Nephron (organoid): ENCODE data around the gene TEX19.
A peak's percentile ranks its signal among the peaks of the same experiment; 100 is the strongest.

ENCODE experiments used
- H3K27ac Mint-ChIP-seq, 3 experiments: 2 replicates each; pipeline ENCODE4 v1.8.0; 2020; ENCODE audit warnings: mixed read lengths in 3 of 3, mild to moderate bottlenecking in 2 of 3, moderate library complexity in 1 of 3
- H3K27me3 Mint-ChIP-seq: 2 replicates; pipeline ENCODE4 v1.8.0; 2021; ENCODE audit warnings: low read depth, mild to moderate bottlenecking, moderate library complexity, mixed read lengths
- H3K36me3 Mint-ChIP-seq: 2 replicates; pipeline ENCODE4 v1.8.0; 2020; ENCODE audit warnings: low read depth, mixed read lengths
- H3K4me1 Mint-ChIP-seq: 2 replicates; pipeline ENCODE4 v1.8.0; 2020; ENCODE audit warnings: mixed read lengths
- H3K4me3 Mint-ChIP-seq, 3 experiments: 2 replicates each; pipeline ENCODE4 v1.8.0; 2020; ENCODE audit warnings: mild to moderate bottlenecking in 3 of 3, mixed read lengths in 3 of 3, moderate library complexity in 2 of 3
- H3K9me3 Mint-ChIP-seq: 2 replicates; pipeline ENCODE4 v1.8.0; 2020; ENCODE audit warnings: mixed read lengths
- TF ChIP-seq, protein P1 (sequence below), 3 experiments: fragments of 200-600 bp; sonication (generic); IDR thresholded peaks; one replicate each; pipeline ENCODE4 v1.5.0; 2021; ENCODE audit warnings: antibody characterized with exemption in 3 of 3; ENCODE audit not compliant: unreplicated experiment in 3 of 3

Gene TEX19

DNA sequence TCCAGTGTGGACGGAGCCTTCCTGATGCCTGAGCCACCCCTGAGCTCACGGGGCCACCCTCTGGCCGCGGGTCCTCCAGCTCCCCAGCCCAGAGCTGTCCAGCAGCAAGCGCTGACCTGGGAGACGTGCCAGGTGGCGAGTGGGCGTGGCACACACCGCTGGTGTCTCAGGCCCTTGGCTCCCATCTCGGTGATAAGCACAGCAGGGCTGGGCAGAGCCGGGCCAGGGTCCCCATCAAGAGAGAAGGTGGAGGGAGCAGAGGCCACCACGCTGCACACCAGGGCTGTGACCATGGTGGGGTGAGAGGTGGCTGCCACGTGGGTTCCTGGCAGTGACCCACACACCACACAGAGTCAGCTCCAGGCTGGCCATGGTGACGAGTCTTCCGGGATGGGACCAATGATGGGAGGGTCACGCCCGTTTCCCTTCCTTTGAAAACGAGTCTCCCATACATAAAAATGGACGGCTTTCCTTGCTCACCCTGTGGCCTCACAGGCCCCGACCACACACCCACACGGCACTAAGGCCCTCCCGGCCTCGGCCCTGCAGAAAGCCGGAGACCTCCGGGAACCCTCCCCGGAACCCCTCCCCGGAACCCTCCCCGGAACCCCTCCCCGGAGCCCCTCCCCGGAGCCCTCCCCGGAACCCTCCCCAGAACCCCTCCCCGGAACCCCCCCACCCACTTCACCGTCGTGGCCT is 29.3 kb downstream of the TEX19 start:
- Mint-ChIP-seq H3K27me3 (no peaks in the 10 kb centered on the region), H3K36me3 (peaks cover 16% of the 10 kb centered on the region), H3K4me3 (no peak overlapping the region), H3K4me1 (peaks cover 31% of the 10 kb centered on the region), H3K9me3 (no peaks in the 10 kb centered on the region), H3K27ac (no peak overlapping the region)
- TF ChIP-seq, protein P1, sequence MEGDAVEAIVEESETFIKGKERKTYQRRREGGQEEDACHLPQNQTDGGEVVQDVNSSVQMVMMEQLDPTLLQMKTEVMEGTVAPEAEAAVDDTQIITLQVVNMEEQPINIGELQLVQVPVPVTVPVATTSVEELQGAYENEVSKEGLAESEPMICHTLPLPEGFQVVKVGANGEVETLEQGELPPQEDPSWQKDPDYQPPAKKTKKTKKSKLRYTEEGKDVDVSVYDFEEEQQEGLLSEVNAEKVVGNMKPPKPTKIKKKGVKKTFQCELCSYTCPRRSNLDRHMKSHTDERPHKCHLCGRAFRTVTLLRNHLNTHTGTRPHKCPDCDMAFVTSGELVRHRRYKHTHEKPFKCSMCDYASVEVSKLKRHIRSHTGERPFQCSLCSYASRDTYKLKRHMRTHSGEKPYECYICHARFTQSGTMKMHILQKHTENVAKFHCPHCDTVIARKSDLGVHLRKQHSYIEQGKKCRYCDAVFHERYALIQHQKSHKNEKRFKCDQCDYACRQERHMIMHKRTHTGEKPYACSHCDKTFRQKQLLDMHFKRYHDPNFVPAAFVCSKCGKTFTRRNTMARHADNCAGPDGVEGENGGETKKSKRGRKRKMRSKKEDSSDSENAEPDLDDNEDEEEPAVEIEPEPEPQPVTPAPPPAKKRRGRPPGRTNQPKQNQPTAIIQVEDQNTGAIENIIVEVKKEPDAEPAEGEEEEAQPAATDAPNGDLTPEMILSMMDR (IDR thresholded peaks at IDR 0.05; ENCODE audit: unreplicated experiment in 3 of 3) = no peak

DNA sequence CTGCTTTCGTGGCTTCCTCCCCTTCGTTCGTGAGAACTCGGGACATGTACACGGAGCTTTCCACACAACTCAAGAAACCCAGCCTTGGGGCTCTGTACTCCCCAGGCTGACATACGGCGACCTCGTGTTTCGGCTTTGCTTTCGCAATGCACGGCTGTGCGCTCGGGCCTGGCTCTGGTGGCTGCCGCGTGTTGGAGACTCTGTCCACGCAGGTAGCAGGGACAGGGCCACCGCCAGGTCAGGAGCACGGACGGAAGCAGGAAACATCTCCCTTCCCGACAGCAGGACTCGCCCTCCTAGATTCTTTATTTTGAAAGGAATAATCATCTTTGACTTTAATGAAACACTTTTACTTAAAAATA is 29.9 kb downstream of the TEX19 start:
- H3K4me1 Mint-ChIP-seq = peaks cover 26% of the 10 kb centered on the region
- H3K27me3 Mint-ChIP-seq = no peaks in the 10 kb centered on the region
- peaks cover 20% of the 10 kb centered on the region for H3K36me3 Mint-ChIP-seq
- TF ChIP-seq, protein P1 (IDR thresholded peaks at IDR 0.05; ENCODE audit: unreplicated experiment in 3 of 3) = no peak
- H3K27ac Mint-ChIP-seq = peak overlapping the region in 1 of 3 experiments; percentile 26
- H3K9me3 Mint-ChIP-seq = no peaks in the 10 kb centered on the region
- H3K4me3 Mint-ChIP-seq = no peak overlapping the region

DNA sequence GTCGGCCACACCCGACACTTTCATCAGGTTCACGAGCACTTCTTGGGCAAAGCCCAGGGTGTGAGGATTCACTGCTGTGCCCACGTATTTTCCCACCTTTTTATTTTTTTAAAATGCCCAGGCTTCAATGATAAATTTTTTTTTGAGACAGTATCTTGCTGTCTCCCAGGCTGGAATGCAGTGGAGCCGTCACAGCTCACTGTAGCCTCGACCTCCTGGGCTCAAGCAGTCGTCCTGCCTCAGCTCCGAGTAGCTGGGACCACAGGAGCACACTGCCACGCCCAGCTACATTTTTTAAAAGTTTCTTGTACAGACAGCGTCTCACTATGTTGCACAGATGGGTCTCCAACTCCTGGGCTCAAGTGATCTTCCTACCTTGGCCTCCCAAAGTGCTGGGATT is 30.3 kb downstream of the TEX19 start:
- no peaks in the 10 kb centered on the region for H3K27me3 Mint-ChIP-seq
- H3K4me3 Mint-ChIP-seq = no peak overlapping the region
- peak overlapping the region in 1 of 3 experiments; percentile 26 for H3K27ac Mint-ChIP-seq
- peaks cover 25% of the 10 kb centered on the region for H3K4me1 Mint-ChIP-seq
- TF ChIP-seq, protein P1 (IDR thresholded peaks at IDR 0.05; ENCODE audit: unreplicated experiment in 3 of 3) = no peak
- peaks cover 23% of the 10 kb centered on the region for H3K36me3 Mint-ChIP-seq
- no peaks in the 10 kb centered on the region for H3K9me3 Mint-ChIP-seq

DNA sequence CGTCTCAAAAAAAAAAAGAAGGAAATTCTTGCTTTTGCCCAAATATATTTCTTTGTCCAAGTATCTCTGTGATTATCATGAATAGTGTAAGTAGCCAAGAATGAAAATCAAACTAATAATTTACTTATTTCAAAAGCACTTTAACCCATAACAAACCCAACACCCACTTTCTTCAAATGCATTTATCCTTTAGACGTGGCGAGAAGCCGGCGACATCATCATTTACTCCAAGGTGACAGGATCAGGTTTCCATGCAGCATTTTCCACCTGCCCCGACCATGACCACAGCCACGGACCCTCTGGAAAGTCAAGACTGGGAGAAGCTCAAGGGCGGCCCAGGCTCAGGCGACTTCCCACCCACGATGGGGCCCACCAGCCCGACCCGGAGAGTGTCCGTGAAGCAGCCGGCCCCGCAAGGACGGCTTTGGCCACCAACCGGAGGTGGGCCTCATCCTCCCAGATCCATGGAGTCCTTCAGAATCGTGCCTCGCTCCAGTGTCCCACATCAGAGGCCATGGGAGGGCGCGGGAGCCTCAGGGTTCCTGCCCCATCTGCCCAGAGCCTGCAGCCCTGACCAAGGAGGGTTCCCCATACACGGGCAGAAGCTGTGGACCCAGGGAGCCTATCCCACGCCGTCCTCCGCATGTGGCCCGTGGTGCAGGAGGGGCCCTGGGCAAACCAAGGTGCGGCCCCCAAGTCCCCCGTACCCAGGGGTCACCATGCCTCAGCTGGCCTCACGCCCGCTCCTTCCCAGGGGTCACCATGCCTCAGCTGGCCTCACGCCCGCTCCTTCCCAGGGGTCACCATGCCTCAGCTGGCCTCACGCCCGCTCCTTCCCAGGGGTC is 31.2 kb downstream of the TEX19 start:
- H3K4me1 Mint-ChIP-seq = peaks cover 25% of the 10 kb centered on the region
- H3K27ac Mint-ChIP-seq = peak overlapping the region in 1 of 3 experiments; percentile 37
- no peaks in the 10 kb centered on the region for H3K9me3 Mint-ChIP-seq
- H3K4me3 Mint-ChIP-seq = no peak overlapping the region
- H3K27me3 Mint-ChIP-seq = no peaks in the 10 kb centered on the region
- TF ChIP-seq, protein P1 (IDR thresholded peaks at IDR 0.05; ENCODE audit: unreplicated experiment in 3 of 3) = no peak
- peaks cover 23% of the 10 kb centered on the region for H3K36me3 Mint-ChIP-seq

DNA sequence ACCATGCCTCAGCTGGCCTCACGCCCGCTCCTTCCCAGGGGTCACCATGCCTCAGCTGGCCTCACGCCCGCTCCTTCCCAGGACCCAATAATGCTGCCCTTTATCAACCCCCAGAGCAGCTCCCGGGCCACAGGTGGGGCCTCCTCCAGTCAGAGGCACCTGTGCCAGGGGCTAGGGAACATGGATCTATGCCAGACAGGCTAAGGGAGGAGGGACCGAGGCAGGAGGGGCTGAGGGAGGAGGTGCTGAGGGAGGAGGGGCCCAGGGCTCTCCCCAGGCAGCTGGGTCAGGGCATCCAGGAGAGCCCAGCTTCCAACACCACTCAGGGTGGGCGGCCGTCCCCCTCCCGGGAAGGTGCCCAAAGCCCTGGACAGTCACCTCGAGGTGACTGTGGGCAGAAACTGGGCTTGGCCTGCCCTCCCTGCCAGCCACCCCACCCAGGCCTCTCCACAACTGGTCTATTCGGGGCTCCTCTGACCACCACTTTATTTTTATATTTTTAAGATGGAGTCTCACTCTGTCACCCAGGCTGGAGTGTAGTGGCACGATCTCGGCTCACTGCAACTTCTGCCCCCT is 31.9 kb downstream of the TEX19 start:
- TF ChIP-seq, protein P1 (IDR thresholded peaks at IDR 0.05; ENCODE audit: unreplicated experiment in 3 of 3) = no peak
- Mint-ChIP-seq H3K4me3 (no peak overlapping the region), H3K27ac (no peak overlapping the region), H3K27me3 (no peaks in the 10 kb centered on the region), H3K4me1 (peaks cover 24% of the 10 kb centered on the region), H3K36me3 (peaks cover 26% of the 10 kb centered on the region), H3K9me3 (no peaks in the 10 kb centered on the region)
